ENCODE data around the gene VCY.
"Not testable (repeated sequence)": the region's sequence is repeated elsewhere in the genome, so short reads cannot be mapped to it uniquely, and the experiment has no call there.

DNA sequence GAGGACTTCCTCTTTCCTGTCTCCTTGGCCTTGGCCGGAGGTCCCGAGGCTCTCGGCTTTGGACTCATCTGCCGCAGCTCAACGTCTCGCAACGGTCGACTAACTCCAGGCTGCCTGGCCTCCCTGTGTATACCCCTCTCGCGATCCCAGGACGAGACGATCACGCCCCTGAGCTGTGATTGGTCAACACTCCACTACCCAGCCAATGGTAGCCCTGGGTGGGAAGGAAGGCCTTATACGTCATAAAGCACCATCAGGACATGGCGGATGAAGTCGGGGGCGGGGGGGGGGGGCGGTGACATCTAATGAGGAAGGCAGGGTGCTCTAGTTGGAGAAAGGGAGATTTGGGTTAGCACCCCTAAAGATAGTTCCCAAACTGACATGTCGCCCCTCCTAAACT, at the start of gene VCY:
- TF ChIP-seq CTCF, POLR2A, EP300 (IDR thresholded peaks at IDR 0.05): not testable (repeated sequence)

All from ovary (tissue), 3 donors.